ENCODE data around the gene XRCC6. TPM values are rescaled to one million over a fixed set of nuclear protein-coding genes. Genes with fewer than 3 reads are reported as not detected.

The XRCC6 gene
- total and polyA plus RNA-seq, 2 donors, result 126 to 371 TPM

- Histone ChIP-seq H3K36me3 (ENCODE audit: control insufficient read depth in 2 of 2, insufficient read depth in 2 of 2, low read length in 1 of 2) (peaks cover 4 to 15% of the 10 kb centered on the region in 2 donors), H3K9me3 (ENCODE audit: control insufficient read depth in 2 of 2, insufficient read depth in 1 of 2, low read length in 1 of 2) (peaks cover 0 to 10% of the 10 kb centered on the region in 2 donors), H3K27ac (ENCODE audit: low read depth in 1 of 2, low read length in 1 of 2) (no peak overlapping the region), H3K4me3 (ENCODE audit: low read length in 2 of 2) (no peak overlapping the region), H3K27me3 (ENCODE audit: control insufficient read depth in 2 of 2, insufficient read depth in 1 of 2, low read length in 1 of 2) (peaks cover 0 to 10% of the 10 kb centered on the region in 2 donors), H3K4me1 (ENCODE audit: control insufficient read depth in 2 of 2, insufficient read depth in 2 of 2, low read length in 2 of 2) (peaks cover 3 to 18% of the 10 kb centered on the region in 2 donors)
- 98% methylated on average over 2 of the region's 2 CpGs for WGBS
- DNase-seq (ENCODE audit: low read depth in 6 of 9, low spot score in 9 of 9), result no peak
These were observed 74.1 kb downstream of the XRCC6 start for GRCh38 chr22:41695211-41695610.

GRCh38 chr22:41696703-41697102, 75.6 kb downstream of the XRCC6 start:
- Histone ChIP-seq H3K4me3 (ENCODE audit: low read length in 2 of 2) (no peak overlapping the region), H3K4me1 (ENCODE audit: control insufficient read depth in 2 of 2, insufficient read depth in 2 of 2, low read length in 2 of 2) (peaks cover 3 to 18% of the 10 kb centered on the region in 2 donors), H3K27me3 (ENCODE audit: control insufficient read depth in 2 of 2, insufficient read depth in 1 of 2, low read length in 1 of 2) (peaks cover 0 to 10% of the 10 kb centered on the region in 2 donors), H3K9me3 (ENCODE audit: control insufficient read depth in 2 of 2, insufficient read depth in 1 of 2, low read length in 1 of 2) (peaks cover 0 to 10% of the 10 kb centered on the region in 2 donors), H3K36me3 (ENCODE audit: control insufficient read depth in 2 of 2, insufficient read depth in 2 of 2, low read length in 1 of 2) (peaks cover 4 to 15% of the 10 kb centered on the region in 2 donors), H3K27ac (ENCODE audit: low read depth in 1 of 2, low read length in 1 of 2) (no peak overlapping the region)
- no peak for DNase-seq (ENCODE audit: low read depth in 6 of 9, low spot score in 9 of 9)
- 90% methylated on average over 11 of the region's 11 CpGs for WGBS

- H3K27ac ChIP-seq (ENCODE audit: low read depth in 1 of 2, low read length in 1 of 2), result no peak overlapping the region
- H3K9me3 ChIP-seq (ENCODE audit: control insufficient read depth in 2 of 2, insufficient read depth in 1 of 2, low read length in 1 of 2), result peaks cover 0 to 10% of the 10 kb centered on the region in 2 donors
- DNase-seq (ENCODE audit: low read depth in 6 of 9, low spot score in 9 of 9), result peak; percentile 69 to 93 (median 81)
- H3K4me3 ChIP-seq (ENCODE audit: low read length in 2 of 2), result peak overlapping the region in 1 of 2 donors; percentile 22
- peaks cover 0 to 10% of the 10 kb centered on the region in 2 donors for H3K27me3 ChIP-seq (ENCODE audit: control insufficient read depth in 2 of 2, insufficient read depth in 1 of 2, low read length in 1 of 2)
- peaks cover 3 to 18% of the 10 kb centered on the region in 2 donors for H3K4me1 ChIP-seq (ENCODE audit: control insufficient read depth in 2 of 2, insufficient read depth in 2 of 2, low read length in 2 of 2)
- 33% methylated on average over 12 of the region's 12 CpGs for WGBS
- peaks cover 4 to 15% of the 10 kb centered on the region in 2 donors for H3K36me3 ChIP-seq (ENCODE audit: control insufficient read depth in 2 of 2, insufficient read depth in 2 of 2, low read length in 1 of 2)
These were observed 76.2 kb downstream of the XRCC6 start for GRCh38 chr22:41697126-41697775.

- Histone ChIP-seq H3K4me3 (ENCODE audit: low read length in 2 of 2) (peak within 1 kb of the TSS in 1 of 2 donors; percentile 25), H3K27me3 (ENCODE audit: control insufficient read depth in 2 of 2, insufficient read depth in 1 of 2, low read length in 1 of 2) (peaks cover 0 to 10% of the 10 kb centered on the region in 2 donors), H3K36me3 (ENCODE audit: control insufficient read depth in 2 of 2, insufficient read depth in 2 of 2, low read length in 1 of 2) (peaks cover 0 to under 1% of the 10 kb centered on the region in 2 donors), H3K4me1 (ENCODE audit: control insufficient read depth in 2 of 2, insufficient read depth in 2 of 2, low read length in 2 of 2) (peaks cover 3 to 18% of the 10 kb centered on the region in 2 donors), H3K9me3 (ENCODE audit: control insufficient read depth in 2 of 2, insufficient read depth in 1 of 2, low read length in 1 of 2) (peaks cover 0 to 10% of the 10 kb centered on the region in 2 donors), H3K27ac (ENCODE audit: low read depth in 1 of 2, low read length in 1 of 2) (no peak within 1 kb of the TSS)
- DNase-seq (ENCODE audit: low read depth in 6 of 9, low spot score in 9 of 9), result peak in 8 of 9 donors; percentile 62 to 92 (median 84)
- WGBS, result 56% methylated on average over 69 of the region's 69 CpGs
These were observed 78.4 kb downstream of the XRCC6 start, which contains the start of gene MEI1 for GRCh38 chr22:41699264-41700107. MEI1 (plus strand) TSS chr22:41699503; CDS start chr22:41699539, 36 bp downstream.

GRCh38 chr22:41700108-41700364, 78.9 kb downstream of the XRCC6 start:
- no peak for DNase-seq (ENCODE audit: low read depth in 6 of 9, low spot score in 9 of 9)
- peaks cover 3 to 18% of the 10 kb centered on the region in 2 donors for H3K4me1 ChIP-seq (ENCODE audit: control insufficient read depth in 2 of 2, insufficient read depth in 2 of 2, low read length in 2 of 2)
- no peak overlapping the region for H3K4me3 ChIP-seq (ENCODE audit: low read length in 2 of 2)
- no peaks in the 10 kb centered on the region for H3K36me3 ChIP-seq (ENCODE audit: control insufficient read depth in 2 of 2, insufficient read depth in 2 of 2, low read length in 1 of 2)
- peaks cover 0 to 10% of the 10 kb centered on the region in 2 donors for H3K9me3 ChIP-seq (ENCODE audit: control insufficient read depth in 2 of 2, insufficient read depth in 1 of 2, low read length in 1 of 2)
- 97% methylated on average over 16 of the region's 16 CpGs for WGBS
- no peak overlapping the region for H3K27ac ChIP-seq (ENCODE audit: low read depth in 1 of 2, low read length in 1 of 2)
- H3K27me3 ChIP-seq (ENCODE audit: control insufficient read depth in 2 of 2, insufficient read depth in 1 of 2, low read length in 1 of 2), result peaks cover 0 to 10% of the 10 kb centered on the region in 2 donors

- Histone ChIP-seq H3K4me3 (ENCODE audit: low read length in 2 of 2) (no peak overlapping the region), H3K27ac (ENCODE audit: low read depth in 1 of 2, low read length in 1 of 2) (no peak overlapping the region), H3K4me1 (ENCODE audit: control insufficient read depth in 2 of 2, insufficient read depth in 2 of 2, low read length in 2 of 2) (peaks cover 0 to 7% of the 10 kb centered on the region in 2 donors), H3K36me3 (ENCODE audit: control insufficient read depth in 2 of 2, insufficient read depth in 2 of 2, low read length in 1 of 2) (no peaks in the 10 kb centered on the region), H3K9me3 (ENCODE audit: control insufficient read depth in 2 of 2, insufficient read depth in 1 of 2, low read length in 1 of 2) (peaks cover 0 to 10% of the 10 kb centered on the region in 2 donors), H3K27me3 (ENCODE audit: control insufficient read depth in 2 of 2, insufficient read depth in 1 of 2, low read length in 1 of 2) (peaks cover 0 to 10% of the 10 kb centered on the region in 2 donors)
- 90% methylated on average over 9 of the region's 9 CpGs for WGBS
- DNase-seq (ENCODE audit: low read depth in 6 of 9, low spot score in 9 of 9), result no peak
These were observed 81.7 kb downstream of the XRCC6 start for GRCh38 chr22:41702763-41703162.

- no peaks in the 10 kb centered on the region for H3K4me1 ChIP-seq (ENCODE audit: control insufficient read depth in 2 of 2, insufficient read depth in 2 of 2, low read length in 2 of 2)
- no peaks in the 10 kb centered on the region for H3K27me3 ChIP-seq (ENCODE audit: control insufficient read depth in 2 of 2, insufficient read depth in 1 of 2, low read length in 1 of 2)
- H3K4me3 ChIP-seq (ENCODE audit: low read length in 2 of 2), result no peak overlapping the region
- WGBS, result 97% methylated on average over 10 of the region's 10 CpGs
- no peaks in the 10 kb centered on the region for H3K9me3 ChIP-seq (ENCODE audit: control insufficient read depth in 2 of 2, insufficient read depth in 1 of 2, low read length in 1 of 2)
- H3K36me3 ChIP-seq (ENCODE audit: control insufficient read depth in 2 of 2, insufficient read depth in 2 of 2, low read length in 1 of 2), result no peaks in the 10 kb centered on the region
- no peak for DNase-seq (ENCODE audit: low read depth in 6 of 9, low spot score in 9 of 9)
- no peak overlapping the region for H3K27ac ChIP-seq (ENCODE audit: low read depth in 1 of 2, low read length in 1 of 2)
These were observed 88.2 kb downstream of the XRCC6 start for GRCh38 chr22:41709341-41709740.

GRCh38 chr22:41713004-41713403, 91.9 kb downstream of the XRCC6 start:
- H3K36me3 ChIP-seq (ENCODE audit: control insufficient read depth in 2 of 2, insufficient read depth in 2 of 2, low read length in 1 of 2), result no peaks in the 10 kb centered on the region
- H3K27ac ChIP-seq (ENCODE audit: low read depth in 1 of 2, low read length in 1 of 2), result no peak overlapping the region
- no peak for DNase-seq (ENCODE audit: low read depth in 6 of 9, low spot score in 9 of 9)
- H3K9me3 ChIP-seq (ENCODE audit: control insufficient read depth in 2 of 2, insufficient read depth in 1 of 2, low read length in 1 of 2), result no peaks in the 10 kb centered on the region
- no peaks in the 10 kb centered on the region for H3K4me1 ChIP-seq (ENCODE audit: control insufficient read depth in 2 of 2, insufficient read depth in 2 of 2, low read length in 2 of 2)
- WGBS, result 97% methylated on average over 9 of the region's 9 CpGs
- no peaks in the 10 kb centered on the region for H3K27me3 ChIP-seq (ENCODE audit: control insufficient read depth in 2 of 2, insufficient read depth in 1 of 2, low read length in 1 of 2)
- no peak overlapping the region for H3K4me3 ChIP-seq (ENCODE audit: low read length in 2 of 2)

Measured in thymus (tissue), 11 donors.